NCI-H526 (cell line): Measurements from ENCODE around the gene APMAP.
"Not testable (repeated sequence)": the region's sequence is repeated elsewhere in the genome, so short reads cannot be mapped to it uniquely, and the experiment has no call there.

ENCODE experiments used
- DNase-seq, 2 experiments: peaks; one replicate each; lab custom pipeline; 2025; lab: John Stamatoyannopoulos, UW

APMAP gene

DNA sequence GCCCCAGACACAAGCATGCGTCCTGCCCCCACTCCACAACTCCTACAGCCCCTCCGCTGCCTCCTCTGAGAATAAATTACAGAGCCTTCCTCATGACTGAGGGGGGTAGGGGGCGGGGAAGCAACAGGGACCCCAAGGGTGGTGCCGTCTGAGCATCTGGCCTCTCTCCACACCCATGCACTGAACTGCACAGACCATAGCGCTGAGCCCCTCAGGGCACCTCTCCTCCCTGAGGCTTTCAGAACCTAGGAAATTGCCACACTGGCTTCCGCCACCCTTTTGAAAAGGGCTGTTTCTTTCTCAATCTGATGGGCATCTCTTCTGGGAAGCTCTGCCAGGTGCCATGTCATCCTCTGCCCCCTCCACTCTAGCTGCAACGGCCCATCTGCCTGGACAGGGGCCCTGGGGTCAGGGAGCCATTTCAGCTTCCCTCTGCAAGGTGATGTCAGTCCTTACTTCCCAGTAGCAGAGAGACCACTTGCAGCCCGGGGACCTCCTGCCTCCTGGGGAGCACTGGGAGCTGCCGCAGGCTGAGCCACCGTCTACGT is 40.9 kb downstream of the APMAP start:
- DNase-seq: no peak

DNA sequence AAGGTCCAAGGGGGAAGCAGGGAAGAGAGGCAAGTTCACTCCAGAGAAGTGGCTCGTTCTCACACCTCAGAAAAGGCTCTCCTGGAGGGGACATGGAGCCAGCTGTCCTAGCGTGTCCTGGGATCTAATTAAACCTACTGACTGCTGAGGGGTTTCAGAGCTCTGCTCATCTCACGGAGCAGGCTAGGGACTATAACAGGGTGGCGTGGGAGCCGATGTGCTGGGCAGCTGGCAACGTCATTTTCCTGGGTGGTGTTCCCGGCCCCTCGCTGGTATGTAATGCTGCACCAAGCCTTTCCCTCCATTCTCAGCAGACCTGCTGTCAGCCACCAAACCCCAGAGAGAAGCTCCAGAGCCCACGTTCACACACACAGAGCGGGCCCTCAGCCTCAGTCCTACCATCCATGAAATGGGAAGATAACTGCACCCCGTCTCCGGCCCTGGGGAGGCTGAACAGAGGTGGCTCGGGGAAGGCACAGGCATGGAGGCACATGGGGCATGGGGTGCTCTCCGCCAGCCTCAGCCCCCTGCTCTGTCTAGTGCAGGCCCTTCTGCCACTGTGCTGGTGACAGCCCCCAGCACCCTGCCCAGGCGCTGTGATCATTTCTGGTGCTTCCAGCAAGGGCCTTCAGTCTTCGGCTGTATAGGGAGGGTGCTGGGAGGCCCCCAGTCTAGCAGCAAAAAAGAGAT is 41.6 kb downstream of the APMAP start:
- no peak for DNase-seq

DNA sequence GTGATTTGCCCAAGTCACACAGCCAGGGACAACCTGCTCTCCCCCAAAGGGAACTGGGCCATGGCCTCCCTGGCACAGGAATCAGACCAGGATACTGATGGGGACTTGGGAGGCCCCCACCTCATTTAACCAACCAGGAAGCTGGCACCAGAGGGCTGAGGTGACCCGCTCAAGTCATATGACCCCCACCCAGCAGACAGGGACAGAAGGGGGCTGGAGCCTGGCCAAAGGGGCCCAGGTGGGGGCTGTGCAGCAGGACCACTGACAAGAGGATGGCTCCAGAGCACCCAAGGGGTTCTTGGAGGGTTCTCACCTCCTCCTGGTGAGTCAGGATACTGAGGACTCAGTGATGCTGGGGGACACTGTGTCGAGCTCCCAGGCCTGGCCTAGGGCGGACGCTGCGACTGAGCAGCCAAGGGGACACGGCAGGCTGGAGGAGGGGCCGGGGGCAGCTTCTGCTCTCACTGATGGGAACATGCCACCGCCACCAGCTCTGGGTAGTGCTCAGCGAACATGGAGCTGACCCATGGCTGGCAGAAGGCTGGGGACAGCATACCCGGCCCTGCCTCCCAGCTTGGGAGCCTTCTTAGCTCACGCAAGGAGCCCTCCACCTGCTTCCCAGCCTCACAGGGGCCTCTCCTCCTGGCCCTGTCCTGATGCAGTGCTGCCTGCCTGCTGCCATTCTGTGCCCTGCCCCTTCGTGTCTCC is 42.3 kb downstream of the APMAP start:
- DNase-seq: no peak

DNA sequence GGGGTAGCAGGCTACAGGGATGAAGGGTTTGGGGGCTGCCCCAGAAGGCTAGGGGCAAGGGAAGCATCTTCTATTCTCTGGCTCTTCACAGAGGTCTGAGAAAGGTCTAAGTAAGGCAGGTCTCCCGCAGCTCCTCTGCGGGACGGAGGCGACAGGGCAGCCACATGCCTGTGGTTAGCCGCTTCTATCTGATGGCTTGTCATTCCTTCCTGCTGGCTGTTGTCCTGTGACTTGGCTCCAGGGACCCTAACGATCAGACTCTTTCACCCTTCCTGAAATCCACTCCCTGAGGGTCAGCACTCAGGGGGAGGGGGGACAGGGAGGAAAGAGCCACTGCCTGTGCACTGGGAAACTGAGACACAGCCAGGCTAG is 42.8 kb downstream of the APMAP start:
- DNase-seq: no peak

DNA sequence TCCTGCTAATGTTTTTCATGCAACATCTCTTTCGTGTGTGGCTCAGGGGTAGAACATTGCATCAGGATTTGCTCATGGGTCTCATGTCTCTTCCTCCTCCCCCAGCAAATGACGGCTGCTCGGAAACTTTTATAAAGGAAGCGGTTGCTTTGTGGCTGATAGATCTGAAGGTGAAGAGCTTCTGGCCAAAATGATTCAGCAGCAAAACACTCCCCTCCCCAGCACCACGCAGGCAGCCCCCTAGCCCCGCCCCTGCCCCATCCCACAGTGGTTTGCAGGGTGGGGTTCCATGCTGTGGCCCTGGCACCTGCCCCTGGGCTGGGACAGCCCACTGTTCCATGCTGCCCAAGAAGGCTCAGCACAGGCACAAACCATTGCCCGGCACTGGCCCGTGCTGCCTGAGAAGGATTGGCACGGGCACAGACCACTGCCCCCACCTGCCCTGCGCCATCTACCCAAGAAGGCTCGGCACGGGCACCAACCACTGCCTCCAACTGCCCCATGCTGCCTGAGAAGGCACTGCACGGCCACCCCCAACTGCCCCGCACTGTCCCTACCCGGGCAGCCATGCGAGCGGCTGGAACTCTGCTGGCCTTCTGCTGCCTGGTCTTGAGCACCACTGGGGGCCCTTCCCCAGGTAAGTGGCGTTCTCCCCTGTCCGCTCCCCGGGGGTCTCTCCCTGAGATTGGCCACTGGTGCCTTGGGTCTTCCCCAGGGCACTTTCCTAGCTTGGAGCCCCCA is 43.4 kb downstream of the APMAP start, which contains the start of gene CST7:
Gene CST7, plus strand, starts transcription at position 331 of the 741 bp plus-strand sequence. Its CDS starts 237 bp downstream, at position 568.
- no peak for DNase-seq

DNA sequence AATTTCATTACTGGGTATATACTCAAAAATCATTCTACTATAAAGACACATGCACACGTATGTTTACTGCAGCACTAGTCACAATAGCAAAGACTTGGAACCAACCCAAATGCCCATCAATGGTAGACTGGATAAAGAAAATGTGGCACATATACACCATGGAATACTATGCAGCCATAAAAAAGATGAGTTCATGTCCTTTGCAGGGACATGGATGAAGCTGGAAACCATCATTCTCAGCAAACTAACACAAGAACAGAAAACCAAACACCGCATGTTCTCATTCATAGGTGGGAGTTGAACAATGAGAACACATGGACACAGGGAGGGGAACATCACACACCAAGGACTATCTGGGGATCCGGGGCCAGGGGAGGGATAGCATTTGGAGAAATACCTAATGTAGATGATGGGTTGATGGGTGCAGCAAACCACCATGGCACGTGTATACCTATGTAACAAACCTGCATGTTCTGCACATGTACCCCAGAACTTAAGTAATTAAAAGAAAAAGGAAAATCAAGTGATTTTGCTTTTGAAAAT is 44.1 kb downstream of the APMAP start:
- DNase-seq: not testable (repeated sequence)

DNA sequence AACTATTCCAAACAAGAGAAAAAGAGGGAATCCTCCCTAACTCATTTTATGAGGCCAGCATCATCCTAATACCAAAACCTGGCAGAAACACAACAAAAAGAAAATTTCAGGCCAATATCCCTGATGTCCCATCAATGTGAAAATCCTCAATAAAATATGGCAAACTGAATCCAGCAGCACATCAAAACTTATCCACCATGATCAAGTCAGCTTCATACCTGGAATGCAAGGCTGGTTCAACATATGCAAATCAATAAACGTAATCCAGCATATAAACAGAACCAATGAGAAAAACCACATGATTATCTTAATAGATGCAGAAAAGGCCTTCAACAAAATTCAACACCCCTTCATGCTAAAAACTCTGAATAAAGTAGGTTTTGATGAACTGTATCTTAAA is 46.2 kb downstream of the APMAP start:
- DNase-seq: not testable (repeated sequence)

GRCh38 chr20:24943731-24944130 is 48.8 kb downstream of the APMAP start:
- DNase-seq: no peak

GRCh38 chr20:24943196-24943595 is 49.4 kb downstream of the APMAP start:
- DNase-seq: no peak

DNA sequence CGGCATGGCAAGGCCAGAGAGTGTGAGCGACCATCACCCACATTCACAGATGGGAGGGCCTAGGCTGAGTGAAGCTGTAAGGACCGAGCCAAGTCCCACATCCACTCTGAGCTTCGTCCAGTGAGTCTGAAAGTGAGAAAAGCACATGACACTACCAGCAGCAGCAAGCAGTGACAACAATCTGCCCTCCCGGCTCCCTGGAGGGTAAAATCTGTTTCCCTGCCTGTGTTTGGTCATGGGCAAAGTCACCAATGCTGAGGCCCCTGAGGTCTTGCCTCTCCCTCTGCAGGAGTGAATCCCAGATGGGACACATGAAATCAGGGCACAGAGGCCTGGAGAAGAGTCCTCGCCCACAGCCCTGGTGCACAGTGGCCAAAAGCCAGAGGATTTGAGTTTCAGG is 49.9 kb downstream of the APMAP start:
- DNase-seq: no peak

DNA sequence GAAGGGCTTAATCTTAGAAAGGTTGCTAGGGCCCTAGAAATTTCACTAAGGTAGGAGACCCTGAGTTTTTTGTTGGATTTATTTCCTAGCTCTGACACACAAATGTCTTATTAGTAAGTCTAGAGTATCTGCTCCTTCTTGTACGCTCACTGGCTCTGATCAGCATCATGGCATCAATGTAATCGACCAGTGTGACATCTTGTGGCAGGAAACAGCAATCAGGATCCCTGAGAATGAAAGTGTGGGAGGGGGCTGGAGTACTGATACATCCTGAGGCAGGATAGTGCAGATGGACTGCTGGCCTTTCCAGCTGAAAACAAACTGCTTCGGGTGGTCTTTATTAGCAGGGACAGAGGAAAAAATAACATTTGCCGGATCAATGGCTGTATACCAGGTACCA is 53.5 kb downstream of the APMAP start:
- no peak for DNase-seq

GRCh38 chr20:24938498-24938897 is 54.1 kb downstream of the APMAP start:
- DNase-seq: no peak

GRCh38 chr20:24937579-24937978 is 55.0 kb downstream of the APMAP start:
- DNase-seq: no peak

DNA sequence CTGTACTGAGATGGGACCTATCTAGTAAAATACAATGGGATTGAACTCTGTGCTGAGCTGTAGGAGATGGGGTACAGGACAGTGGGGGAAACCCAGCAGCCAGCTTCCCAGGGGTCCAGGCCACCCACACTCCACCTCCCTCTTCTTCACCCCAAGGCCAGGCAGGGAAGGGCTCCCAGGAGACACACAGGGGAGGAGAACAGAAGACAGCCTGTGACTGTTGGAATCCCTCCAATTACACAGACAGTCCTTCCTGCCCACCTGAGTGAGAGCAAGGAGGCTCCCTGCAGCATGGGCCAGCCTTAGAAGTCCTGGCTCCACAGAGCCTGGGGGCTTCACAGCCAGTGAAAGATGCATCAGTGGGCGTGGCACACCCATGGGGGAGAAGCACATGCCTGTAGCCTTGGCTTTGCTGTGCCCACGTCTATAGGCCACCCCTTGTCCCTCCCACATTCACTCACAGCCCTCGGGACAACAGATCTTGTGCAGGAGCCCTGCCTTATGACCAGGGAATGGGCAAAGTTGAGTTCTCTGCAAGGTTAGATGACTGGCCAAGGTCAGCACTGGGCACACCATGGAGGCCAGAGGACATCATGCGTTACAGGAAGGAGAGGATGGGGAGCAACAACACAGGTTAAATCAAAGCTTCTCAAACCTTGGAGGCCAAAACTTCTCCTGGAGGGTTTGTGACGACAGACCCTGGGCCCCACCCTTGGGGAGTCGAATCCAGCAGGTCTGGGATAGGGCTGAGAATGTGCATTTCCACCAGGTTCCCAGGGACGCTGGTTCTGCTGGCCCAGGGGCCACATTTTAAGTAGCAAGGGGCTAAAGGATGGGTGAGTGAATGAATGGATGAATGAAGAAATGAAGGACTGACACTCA is 55.8 kb downstream of the APMAP start:
- no peak for DNase-seq

- no peak for DNase-seq
Measured at GRCh38 chr20:24935766-24936525, 56.6 kb downstream of the APMAP start.

- DNase-seq: no peak
Measured at GRCh38 chr20:24935140-24935539, 57.4 kb downstream of the APMAP start.

DNA sequence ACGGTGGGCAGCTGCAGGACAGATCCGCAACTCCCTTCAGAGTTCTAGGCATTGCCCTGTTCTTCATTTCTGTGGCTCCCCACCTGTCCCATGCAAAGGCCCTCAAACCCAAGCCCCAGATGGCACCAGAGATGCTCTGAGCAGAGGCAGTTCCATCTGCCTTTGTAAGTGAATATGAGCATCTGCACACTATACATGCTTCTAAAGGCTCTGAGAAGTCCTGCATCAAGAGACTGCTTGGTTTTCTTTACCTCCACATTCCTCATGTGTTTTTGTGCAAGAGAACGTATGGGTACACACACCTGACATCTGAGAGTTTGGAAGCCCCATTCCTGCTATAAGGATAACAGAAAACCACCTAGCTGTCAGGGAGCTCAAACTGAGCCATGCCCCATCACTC is 57.8 kb downstream of the APMAP start:
- DNase-seq: no peak

GRCh38 chr20:24934101-24934661 is 58.4 kb downstream of the APMAP start:
- no peak for DNase-seq

DNA sequence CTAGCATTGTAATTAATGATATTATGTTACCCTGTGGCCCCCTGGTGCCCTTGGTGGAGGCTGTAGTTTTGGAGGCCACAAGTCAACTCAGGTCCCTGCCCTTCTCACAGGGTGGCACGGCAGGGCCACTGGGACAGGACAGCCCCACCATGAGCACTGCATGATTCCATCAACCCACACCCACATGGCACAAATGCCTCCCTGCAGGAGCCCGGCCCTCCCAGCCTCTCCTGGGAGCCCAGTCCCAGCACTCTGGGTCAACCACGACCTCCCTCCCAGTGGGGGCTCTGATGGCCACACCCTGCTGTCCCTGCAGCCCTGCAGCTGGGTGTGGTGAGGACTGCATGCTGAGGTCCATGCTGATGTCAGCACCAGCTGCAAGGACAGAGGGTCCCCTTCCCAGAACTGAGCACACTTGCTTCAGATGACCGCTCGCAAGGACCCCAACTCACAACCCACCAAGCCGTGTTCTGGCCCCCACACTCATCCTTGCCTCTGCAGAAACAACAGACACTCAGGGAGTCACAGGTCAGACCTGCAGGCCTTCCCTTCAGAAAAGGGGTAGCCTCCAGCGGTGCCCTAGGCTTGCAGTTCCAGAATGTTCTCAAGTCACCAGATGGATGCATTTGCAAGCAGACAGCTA is 59.2 kb downstream of the APMAP start:
- no peak for DNase-seq

- not testable (repeated sequence) for DNase-seq
Measured at GRCh38 chr20:24931893-24932292, 60.7 kb downstream of the APMAP start.
